GM19035 (cell line): ENCODE results near the gene RTN4.

Experiments used
- ATAC-seq: cut with Tn5 transposase; IDR thresholded peaks from one replicate; pipeline ENCODE4 v1.9.1; 2021; ENCODE audit not compliant: unreplicated experiment

The RTN4 gene

DNA sequence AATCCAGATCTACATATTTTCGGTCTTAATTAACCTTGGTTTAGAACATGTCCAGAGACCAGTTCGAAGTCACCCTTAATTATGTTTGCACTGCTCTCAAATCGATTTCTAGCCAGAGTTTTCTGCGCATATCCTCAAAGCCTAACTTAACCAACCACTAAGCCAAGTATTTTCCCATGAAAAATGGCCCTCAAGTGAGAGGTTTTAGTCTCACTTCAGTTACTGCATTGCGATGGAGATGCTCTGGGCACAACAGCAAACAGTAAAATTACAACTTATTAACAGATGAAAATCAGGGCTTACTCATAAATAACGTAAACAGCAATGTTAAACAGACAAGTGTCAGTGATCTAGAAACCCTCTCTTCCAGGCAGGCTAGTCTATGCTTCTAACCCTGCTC is 4.5 kb downstream of the RTN4 start:
- no peak for ATAC-seq

DNA sequence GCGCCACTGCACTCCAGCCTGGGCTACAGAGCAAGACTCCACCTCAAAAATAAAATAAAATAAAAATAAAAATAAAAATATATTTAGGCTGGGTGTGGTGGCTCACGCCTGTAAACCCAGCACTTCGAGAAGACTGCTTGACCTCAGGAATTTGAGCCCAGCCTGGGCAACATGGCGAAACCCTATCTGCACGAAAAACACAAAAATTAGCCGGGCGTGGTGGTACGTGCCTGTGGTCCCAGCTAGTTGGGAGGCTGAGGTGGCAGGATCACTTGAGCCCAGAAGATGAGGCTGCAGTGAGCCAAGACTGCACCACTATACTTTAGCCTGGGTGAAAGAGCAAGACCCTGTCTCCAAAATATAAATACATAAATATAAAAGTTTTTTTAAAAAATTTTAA is 6.4 kb downstream of the RTN4 start:
- no peak for ATAC-seq

DNA sequence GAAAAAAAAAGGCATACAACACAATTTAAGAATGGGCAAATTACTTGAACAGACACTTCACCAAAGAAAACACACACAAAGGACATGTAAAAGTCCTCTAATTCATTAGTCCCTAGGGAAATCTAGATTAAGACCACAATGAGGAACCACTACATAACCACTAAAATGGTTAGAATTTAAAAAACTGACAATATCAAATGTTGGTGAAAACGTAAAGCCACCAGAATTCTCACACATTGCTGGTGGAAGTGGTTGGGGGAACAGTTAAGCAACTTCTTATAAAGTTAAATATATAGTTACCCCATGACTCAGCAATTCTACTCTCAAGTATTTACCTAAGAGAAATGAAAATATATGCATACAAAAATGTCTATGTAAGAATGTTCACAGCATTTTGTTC is 11.8 kb downstream of the RTN4 start:
- no peak for ATAC-seq

DNA sequence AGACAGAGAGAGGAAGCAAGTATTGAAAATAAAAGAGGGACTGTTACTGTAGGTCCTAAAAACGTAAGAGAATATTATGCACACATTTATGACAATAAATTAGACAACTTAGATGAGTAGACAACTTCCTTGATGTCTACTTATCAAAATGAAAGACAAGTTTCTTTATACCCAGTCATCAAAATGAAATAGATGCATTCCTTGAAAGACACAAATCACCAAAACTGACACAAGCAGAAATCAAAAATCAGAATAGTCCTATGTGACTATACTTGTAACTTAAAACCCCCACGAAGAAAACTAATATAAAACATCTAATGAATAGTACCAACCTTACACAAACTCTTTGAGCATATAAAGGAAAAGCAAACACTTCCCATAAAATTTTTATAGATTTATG is 14.5 kb downstream of the RTN4 start:
- no peak for ATAC-seq

DNA sequence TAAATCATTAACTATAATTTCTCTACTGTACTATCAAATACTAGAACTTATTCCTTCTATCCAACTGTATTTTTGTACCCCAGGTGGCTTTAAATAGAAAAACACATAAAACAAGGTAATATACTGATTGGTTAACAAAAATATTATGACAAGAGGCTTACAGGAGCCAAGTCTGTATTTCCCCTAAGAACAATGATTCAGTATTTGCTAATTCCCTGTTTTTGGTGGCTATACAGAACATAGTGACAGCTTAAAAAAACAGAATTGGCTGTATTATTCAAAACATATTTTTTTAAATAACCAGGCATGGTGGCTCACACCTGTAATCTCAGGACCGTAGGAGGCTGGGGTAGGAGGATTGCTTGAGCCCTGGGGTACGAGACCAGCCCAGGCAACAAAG is 16.3 kb downstream of the RTN4 start:
- no peak for ATAC-seq

DNA sequence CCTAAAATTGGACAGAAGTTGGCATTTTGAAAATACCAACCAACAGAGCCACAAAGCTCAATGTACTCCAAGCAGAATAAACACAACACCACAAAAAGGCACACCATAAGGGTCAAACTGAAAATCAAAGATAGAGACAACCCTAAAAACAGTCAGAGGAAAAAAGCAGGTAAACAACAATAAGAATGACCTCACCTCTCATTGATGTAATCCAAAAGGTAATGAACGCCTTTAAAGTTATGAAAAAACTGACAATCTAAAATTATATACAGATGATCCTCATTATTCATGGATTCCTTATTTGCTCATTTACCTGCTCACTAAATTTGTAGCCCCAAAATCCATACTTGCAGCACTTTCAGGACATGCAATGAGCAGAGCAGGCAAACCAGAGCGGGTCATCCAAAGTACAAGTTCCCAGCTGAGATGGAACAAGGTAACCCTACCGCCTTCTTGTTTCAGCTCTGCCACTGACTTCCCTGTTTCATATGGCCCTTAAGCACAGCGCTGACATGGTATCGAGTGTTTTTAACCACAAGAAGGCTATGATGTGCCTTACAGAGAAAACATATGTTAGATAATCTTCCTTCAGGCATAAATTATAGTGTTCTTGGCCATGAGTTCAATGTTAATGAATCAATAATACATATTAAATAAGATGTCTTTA is 17.0 kb downstream of the RTN4 start:
- peak; percentile 90 for ATAC-seq

DNA sequence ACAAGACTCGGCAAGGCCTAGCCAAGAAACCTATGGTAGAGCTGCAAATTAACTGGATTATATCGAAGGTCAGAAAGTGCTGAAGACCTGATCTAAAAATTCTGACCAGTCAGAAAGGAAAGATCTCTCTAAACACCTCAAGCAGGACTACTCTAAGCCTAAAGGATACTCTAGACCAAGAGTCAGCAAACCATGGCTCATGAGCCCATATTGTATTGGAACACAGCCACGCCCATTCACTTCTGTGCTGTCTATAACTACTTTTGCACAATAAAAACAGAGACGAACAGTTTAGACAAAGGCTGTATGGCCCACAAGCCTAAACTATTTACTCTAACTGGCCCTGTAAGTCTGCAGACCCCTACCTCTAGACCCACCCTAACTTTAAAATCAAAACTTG is 18.7 kb downstream of the RTN4 start:
- ATAC-seq = no peak

DNA sequence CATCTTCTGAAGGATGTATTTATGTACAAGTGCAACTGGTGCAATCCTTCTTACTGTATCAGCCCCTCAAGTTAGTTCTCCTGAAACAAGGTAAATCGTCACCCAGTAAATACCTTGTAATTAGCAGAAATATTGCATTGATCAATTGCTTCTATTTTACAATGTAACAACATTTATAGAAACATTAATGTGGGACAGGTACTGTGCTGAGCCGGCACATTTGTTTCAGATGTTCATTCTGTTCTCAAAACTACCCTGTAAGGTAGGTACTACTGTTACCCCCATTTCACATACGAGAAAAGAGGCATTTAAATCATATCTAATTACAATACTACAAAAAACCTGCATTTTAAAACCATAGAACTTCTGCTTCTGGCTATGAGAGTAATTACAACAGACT is 19.5 kb downstream of the RTN4 start:
- ATAC-seq = no peak

DNA sequence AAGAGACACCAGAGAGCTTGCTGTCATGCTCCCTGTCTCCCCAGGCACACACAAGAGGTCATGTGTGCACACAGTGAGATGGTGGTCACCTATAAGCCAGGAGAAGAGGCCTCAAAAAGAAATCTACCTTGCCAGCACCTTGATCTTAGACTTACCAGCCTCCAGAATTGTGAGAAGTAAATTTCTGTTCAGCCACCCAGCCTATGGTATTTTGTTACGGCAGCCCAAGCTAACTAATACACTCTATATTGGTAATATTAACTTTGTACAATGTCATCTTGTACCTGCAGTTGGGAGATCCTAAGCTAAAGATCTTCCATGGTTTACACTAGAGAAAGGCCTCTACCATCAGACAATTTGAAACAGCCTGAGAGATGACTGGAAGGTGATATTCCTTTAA is 21.2 kb downstream of the RTN4 start:
- no peak for ATAC-seq

DNA sequence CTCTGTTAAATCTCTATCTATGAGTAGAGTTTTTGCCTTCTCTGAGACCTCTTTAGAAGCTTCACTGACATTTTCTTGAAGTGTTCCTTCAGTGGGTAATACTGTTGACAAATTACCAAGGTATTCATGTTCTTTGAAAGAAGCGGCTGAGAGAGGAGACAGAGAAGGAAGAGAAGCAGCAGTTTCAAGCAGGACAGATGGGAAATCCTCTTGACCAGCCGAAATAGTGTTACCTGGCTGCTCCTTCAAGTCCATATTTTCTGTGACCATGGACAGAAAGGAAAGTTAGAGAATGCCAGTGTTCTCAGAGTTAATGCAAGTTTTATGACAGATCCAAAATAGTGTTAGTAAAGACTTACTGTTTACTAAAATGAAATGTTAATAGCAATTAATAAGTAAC is 23.0 kb downstream of the RTN4 start:
- no peak for ATAC-seq

DNA sequence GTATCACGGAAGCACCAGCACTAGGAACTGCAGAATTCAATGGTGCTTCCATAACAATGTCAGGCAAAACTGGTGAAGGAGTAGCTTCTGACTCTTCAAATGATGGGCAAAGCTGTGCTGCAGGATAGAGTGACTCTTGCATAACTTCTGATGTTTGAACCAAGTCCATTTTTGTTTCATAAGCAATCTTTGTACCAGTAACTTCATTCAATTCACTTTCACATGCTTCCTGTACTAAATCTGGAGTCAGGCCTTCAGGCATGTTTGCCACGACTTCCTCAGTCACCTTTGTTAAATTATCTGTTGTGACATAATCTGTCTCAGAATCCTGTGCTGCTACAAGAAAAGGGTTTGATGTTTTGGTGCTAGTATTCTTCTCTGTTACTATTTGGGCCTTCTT is 24.0 kb downstream of the RTN4 start:
- no peak for ATAC-seq

DNA sequence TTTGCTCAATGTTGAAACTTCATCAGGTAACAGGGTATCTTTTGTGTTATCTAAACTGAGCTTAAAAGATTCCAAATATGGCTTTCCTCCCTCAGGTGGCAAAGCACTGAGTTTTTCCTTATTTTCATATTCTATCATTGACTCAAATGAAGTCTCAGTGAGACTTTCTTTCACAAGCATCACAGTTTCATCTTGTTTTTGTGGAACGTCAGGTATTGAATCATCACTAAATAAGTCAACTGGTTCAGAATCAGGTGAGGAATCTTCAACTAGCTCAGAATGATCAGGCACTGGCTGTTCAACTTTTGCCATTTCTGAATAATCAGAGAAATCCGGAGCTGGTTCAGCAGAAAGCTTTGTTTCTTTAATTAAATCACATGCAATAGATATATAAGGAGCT is 24.6 kb downstream of the RTN4 start:
- ATAC-seq = no peak

DNA sequence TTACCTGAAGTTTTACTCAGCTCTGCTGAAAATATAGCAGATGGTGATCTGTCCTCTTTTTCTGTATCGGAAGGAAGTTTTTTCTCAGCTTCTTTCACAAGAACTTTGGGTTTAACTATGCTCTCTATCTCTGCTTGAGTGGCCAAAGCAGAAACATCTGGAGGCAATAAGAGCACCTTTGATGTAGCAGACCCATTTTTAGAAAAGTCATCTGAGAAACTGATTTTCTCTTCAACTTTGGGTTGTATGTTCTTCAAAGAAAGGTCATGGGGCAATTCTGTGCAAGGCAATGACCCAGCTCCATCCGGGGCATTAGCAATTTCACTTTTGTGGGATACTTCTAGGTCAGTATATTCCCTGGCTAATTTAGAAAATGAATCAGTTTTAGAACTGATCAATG is 25.2 kb downstream of the RTN4 start:
- no peak for ATAC-seq

DNA sequence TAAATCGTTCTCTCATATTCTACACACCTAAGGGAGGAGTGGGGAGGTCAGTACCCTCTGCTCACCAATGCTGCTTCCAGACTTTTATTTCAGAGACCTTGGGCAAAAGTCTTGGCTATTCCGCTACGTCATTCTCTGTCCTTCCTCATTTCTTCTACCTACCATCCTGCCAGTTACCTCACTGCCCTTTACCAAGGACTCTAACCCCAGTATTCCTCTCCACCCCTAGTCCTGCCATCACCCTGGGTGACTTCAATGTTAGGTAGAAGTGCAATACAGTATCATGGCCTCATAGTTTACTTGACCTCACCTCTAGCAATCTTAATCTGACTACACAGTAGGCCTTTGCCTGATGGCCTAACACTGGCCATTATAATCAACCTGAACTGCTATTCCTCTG is 27.8 kb downstream of the RTN4 start:
- ATAC-seq = no peak

DNA sequence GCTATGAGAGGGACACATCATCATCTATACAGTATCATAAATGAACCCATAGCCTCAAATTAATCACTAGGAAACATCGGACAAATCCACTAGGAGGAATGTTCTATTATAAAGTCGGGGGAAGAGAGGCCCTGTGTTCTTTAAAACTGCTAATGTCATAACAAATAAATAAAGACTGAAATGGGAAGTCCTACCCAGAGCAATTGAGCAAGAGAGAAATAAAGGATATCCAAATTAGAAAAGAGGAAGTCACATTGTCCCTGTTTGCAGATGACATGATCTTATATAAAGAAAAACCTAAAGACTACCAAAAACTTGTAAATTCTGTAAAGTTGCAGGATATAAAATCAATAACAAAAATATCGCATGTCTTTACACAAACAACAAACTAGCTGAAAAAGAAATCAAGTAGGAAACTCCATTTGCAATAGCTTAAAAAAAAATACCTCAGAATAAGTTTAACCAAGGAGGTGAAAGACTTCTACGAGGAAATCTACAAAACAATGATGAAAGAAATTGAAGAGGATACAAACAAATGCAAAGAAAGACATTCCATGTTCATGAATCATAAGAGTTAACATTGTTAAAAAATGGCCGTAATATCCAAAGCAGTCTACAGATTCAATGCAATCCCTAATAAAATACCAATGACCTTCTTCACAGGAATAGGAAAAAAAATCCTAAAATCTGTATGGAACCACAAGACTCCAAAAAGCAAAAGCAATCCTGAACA is 30.6 kb downstream of the RTN4 start:
- ATAC-seq = no peak

DNA sequence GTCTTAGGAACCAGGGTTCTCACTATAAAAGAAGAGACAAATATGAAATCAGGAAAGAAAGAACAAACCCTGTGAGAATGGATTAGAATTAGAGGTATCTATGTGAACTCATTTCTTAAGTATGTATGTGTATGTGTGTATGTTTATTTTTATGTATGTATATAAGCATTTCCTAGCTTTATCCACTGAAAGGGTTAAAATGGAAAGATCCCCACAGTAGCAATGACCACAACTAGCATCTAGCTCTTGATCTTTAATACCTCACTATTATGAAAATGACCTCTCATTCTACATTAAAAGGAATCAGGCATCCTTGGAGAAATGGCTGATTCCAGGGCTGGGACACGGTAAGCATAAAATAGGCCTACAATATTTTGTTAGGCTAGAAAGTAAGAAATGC is 31.6 kb downstream of the RTN4 start:
- no peak for ATAC-seq

DNA sequence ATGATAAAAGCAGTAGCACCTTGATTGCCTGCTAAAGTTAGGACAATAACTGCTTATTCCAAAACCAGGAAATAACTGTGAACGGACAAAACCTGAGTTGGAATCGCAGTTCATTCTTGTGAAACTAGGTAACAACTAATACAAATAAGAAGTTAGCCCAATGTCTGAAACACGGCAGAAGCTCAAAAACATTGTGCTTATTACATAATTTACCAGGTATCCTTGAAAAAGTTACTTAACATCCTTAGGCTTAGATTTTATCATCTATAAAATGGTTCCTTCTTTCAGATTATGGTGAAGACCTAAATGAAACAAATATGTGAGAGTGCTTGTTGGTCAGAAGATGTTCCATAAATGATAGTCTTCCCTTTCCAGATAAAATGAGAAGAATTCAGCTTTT is 32.4 kb downstream of the RTN4 start:
- ATAC-seq = no peak

DNA sequence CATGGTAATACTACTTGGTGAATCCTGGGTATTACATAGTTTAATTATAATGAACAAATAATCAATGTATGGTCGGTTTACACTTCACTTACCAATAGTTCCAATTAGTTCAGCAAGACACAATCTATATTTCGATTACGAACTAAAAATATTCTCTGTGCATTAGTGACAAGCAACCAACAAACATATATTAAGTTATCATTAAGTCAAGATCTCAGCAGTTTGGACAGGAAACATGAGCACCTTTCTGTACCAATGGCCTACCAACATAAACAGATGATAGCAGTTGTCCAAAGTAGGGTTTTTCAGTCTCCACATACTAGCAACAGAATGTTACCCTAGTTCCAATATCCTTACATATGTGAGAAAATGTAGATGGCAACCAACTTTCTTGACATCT is 32.8 kb downstream of the RTN4 start:
- no peak for ATAC-seq

DNA sequence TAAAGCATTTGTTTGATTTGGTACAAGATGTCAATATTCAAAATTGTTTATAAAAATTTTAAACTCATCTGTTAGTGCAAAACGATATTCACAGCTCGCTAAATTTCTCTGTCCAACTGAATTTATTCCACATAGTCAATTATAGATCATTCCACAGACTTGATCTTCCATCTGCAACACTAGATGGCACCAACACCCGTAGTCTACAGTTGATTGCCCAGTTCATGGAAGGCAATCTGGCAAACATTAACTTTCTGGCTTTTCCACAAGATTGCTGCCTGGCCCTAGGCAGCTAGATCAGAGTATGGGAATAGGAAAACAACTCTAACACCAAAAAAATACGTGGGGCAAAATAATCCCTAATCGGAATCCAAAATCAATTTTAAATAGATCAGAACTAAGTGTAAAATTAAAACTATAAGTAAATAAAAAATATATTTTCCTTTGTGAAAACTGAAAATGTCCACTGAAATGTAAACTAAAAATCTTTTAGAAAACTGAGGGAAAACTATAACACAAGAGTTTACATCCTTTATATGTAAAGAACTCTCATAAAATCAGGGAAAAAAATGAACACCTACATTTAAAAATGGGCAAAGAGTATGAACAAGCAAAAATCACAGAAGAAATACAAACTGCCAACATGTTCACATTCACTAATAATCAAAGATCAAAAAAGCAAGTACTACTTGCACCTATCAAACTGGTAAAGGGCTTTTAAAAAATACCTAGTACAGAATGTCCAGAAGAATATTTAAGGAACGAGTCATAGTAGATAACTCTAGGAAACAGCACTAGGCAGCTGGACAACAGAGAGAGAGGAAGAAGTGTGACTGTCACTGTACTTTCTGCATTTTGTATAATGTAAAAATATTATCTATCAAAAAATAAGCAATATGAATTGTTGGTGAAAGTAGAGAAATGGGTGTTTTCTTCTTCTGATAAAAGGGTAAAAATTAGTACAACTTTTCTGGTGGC is 35.0 kb downstream of the RTN4 start:
- ATAC-seq = no peak

DNA sequence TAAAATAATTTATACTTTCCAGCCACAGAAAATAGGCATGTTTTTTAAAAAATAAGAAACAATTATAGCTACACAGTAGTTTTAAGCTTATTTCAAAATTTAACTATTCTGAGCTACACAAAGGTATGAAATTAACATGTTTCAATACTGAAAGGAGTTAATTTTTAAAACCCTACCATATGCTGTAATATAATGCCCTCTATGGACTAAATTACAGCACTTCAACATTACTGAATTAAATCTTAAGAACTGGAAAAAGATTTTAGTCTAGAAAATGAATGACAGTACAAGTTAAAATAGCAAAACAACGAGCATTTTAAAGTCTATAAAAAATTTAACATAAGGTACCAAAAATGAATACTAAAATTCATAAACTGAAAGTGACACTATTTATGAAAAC is 36.3 kb downstream of the RTN4 start:
- no peak for ATAC-seq

DNA sequence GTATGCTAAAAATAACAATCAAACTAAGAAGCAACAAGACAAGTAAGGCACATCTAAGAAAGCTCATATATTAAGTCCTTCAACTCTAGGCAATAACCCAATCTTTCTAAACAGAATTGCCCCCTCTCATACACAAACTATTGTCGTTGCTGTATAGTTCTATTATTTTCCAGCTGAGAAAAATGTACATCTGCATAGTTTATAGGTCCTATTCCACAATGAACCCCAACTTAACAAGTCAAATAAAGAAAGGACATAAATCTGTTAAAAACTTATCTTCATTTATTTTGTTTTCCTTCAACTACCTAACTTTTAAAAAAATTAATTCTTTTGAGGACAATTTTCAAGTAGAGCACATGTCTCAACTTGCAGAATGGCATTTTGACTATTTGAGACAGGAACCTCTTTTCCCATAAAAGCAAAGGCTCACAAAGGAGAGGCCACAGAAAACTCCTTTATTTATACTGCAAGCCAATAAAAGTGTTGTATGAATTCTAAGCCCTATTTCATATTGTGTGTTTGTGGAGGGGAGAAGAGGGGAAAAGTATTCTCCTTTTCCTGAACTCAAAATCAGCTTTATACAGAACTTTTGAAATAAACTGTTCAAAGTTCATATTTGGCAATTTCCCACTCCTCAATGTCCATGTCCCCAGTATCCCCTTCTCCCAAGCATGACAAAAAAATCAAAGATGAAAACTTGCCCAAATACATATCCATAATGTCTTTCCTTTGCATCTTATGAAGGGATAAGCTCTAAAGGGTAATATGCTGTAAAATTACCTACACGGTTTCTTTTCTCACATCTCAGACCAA is 37.4 kb downstream of the RTN4 start:
- ATAC-seq = no peak
